Activated T-cell treated with anti-CD3 and anti-CD28 coated beads, Interleukin-2, amount 50 U/mL, for 24 hours (primary cell): Measurements from ENCODE around the gene PRKAR1B.

Experiments used
- DNase-seq: peaks from one replicate; pipeline ENCODE4 v3.0.0-alpha.2; 2020
- H3K27ac Mint-ChIP-seq: 2 replicates; pipeline ENCODE4 v1.8.0; 2020; ENCODE audit warnings: mild to moderate bottlenecking, mixed read lengths
- H3K27me3 Mint-ChIP-seq: 2 replicates; pipeline ENCODE4 v1.8.0; 2020; ENCODE audit warnings: mixed read lengths
- H3K36me3 Mint-ChIP-seq: 2 replicates; pipeline ENCODE4 v1.8.0; 2020; ENCODE audit warnings: low read depth, mixed read lengths
- H3K4me1 Mint-ChIP-seq: 2 replicates; pipeline ENCODE4 v1.8.0; 2020; ENCODE audit warnings: low read depth, mixed read lengths
- H3K4me3 Mint-ChIP-seq: 2 replicates; pipeline ENCODE4 v1.8.0; 2020; ENCODE audit warnings: mild to moderate bottlenecking, moderate library complexity, mixed read lengths
- H3K9me3 Mint-ChIP-seq: 2 replicates; pipeline ENCODE4 v1.8.0; 2020; ENCODE audit warnings: mixed read lengths

Gene PRKAR1B

GRCh38 chr7:585873-586272, 141.2 kb downstream of the PRKAR1B start:
- peak overlapping the region; percentile 57 for H3K4me3 Mint-ChIP-seq
- H3K9me3 Mint-ChIP-seq = peaks cover 27% of the 10 kb centered on the region
- no peaks in the 10 kb centered on the region for H3K27me3 Mint-ChIP-seq
- H3K27ac Mint-ChIP-seq = peak overlapping the region; percentile 98
- H3K36me3 Mint-ChIP-seq = peaks cover 89% of the 10 kb centered on the region
- peaks cover 42% of the 10 kb centered on the region for H3K4me1 Mint-ChIP-seq
- no peak for DNase-seq

GRCh38 chr7:585229-585711, 141.8 kb downstream of the PRKAR1B start:
- DNase-seq = peak; percentile 76
- no peaks in the 10 kb centered on the region for H3K27me3 Mint-ChIP-seq
- peaks cover 27% of the 10 kb centered on the region for H3K9me3 Mint-ChIP-seq
- peaks cover 42% of the 10 kb centered on the region for H3K4me1 Mint-ChIP-seq
- peak overlapping the region; percentile 98 for H3K27ac Mint-ChIP-seq
- H3K36me3 Mint-ChIP-seq = peaks cover 91% of the 10 kb centered on the region
- peak overlapping the region; percentile 57 for H3K4me3 Mint-ChIP-seq

GRCh38 chr7:584820-585219, 142.3 kb downstream of the PRKAR1B start:
- H3K27ac Mint-ChIP-seq = peak overlapping the region; percentile 98
- H3K36me3 Mint-ChIP-seq = peaks cover 87% of the 10 kb centered on the region
- no peak for DNase-seq
- H3K27me3 Mint-ChIP-seq = no peaks in the 10 kb centered on the region
- peaks cover 27% of the 10 kb centered on the region for H3K9me3 Mint-ChIP-seq
- H3K4me1 Mint-ChIP-seq = peaks cover 42% of the 10 kb centered on the region
- H3K4me3 Mint-ChIP-seq = peak overlapping the region; percentile 82

- peak; percentile 88 for DNase-seq
- Mint-ChIP-seq H3K27me3 (no peaks in the 10 kb centered on the region), H3K9me3 (peaks cover 25% of the 10 kb centered on the region), H3K36me3 (peaks cover 83% of the 10 kb centered on the region), H3K27ac (peak overlapping the region; percentile 98), H3K4me3 (peak overlapping the region; percentile 82), H3K4me1 (peaks cover 42% of the 10 kb centered on the region)
Measured at GRCh38 chr7:584122-584465, 143.0 kb downstream of the PRKAR1B start.

- Mint-ChIP-seq H3K27me3 (no peaks in the 10 kb centered on the region), H3K4me3 (peak overlapping the region; percentile 82), H3K4me1 (peaks cover 42% of the 10 kb centered on the region), H3K27ac (peak overlapping the region; percentile 98), H3K36me3 (peaks cover 83% of the 10 kb centered on the region), H3K9me3 (peaks cover 20% of the 10 kb centered on the region)
- DNase-seq = no peak
Measured at GRCh38 chr7:583410-584121, 143.5 kb downstream of the PRKAR1B start.

GRCh38 chr7:582931-583330, 144.2 kb downstream of the PRKAR1B start:
- no peak for DNase-seq
- H3K27ac Mint-ChIP-seq = peak overlapping the region; percentile 98
- H3K4me3 Mint-ChIP-seq = peak overlapping the region; percentile 82
- no peaks in the 10 kb centered on the region for H3K27me3 Mint-ChIP-seq
- peaks cover 83% of the 10 kb centered on the region for H3K36me3 Mint-ChIP-seq
- H3K4me1 Mint-ChIP-seq = peaks cover 39% of the 10 kb centered on the region
- peaks cover 15% of the 10 kb centered on the region for H3K9me3 Mint-ChIP-seq

- Mint-ChIP-seq H3K36me3 (peaks cover 83% of the 10 kb centered on the region), H3K27me3 (no peaks in the 10 kb centered on the region), H3K4me1 (peaks cover 39% of the 10 kb centered on the region), H3K4me3 (peak overlapping the region; percentile 36), H3K9me3 (peaks cover 14% of the 10 kb centered on the region), H3K27ac (no peak overlapping the region)
- no peak for DNase-seq
Measured at GRCh38 chr7:582081-582835, 144.8 kb downstream of the PRKAR1B start.

GRCh38 chr7:578386-578785, 148.7 kb downstream of the PRKAR1B start:
- H3K36me3 Mint-ChIP-seq = peaks cover 79% of the 10 kb centered on the region
- H3K27me3 Mint-ChIP-seq = no peaks in the 10 kb centered on the region
- H3K4me3 Mint-ChIP-seq = no peak overlapping the region
- no peak for DNase-seq
- H3K27ac Mint-ChIP-seq = no peak overlapping the region
- H3K9me3 Mint-ChIP-seq = peaks cover 3% of the 10 kb centered on the region
- peaks cover 11% of the 10 kb centered on the region for H3K4me1 Mint-ChIP-seq

GRCh38 chr7:577741-578370, 149.2 kb downstream of the PRKAR1B start:
- Mint-ChIP-seq H3K4me3 (no peak overlapping the region), H3K9me3 (peaks cover 2% of the 10 kb centered on the region), H3K36me3 (peaks cover 78% of the 10 kb centered on the region), H3K27me3 (no peaks in the 10 kb centered on the region), H3K27ac (no peak overlapping the region), H3K4me1 (peaks cover 7% of the 10 kb centered on the region)
- DNase-seq = no peak

- H3K4me1 Mint-ChIP-seq = peaks cover 4% of the 10 kb centered on the region
- peaks cover 2% of the 10 kb centered on the region for H3K9me3 Mint-ChIP-seq
- no peak for DNase-seq
- H3K27me3 Mint-ChIP-seq = no peaks in the 10 kb centered on the region
- H3K27ac Mint-ChIP-seq = no peak overlapping the region
- no peak overlapping the region for H3K4me3 Mint-ChIP-seq
- peaks cover 73% of the 10 kb centered on the region for H3K36me3 Mint-ChIP-seq
Measured at GRCh38 chr7:577278-577665, 149.8 kb downstream of the PRKAR1B start.

- Mint-ChIP-seq H3K27me3 (no peaks in the 10 kb centered on the region), H3K4me1 (peaks cover 4% of the 10 kb centered on the region), H3K4me3 (no peak overlapping the region), H3K9me3 (peaks cover 2% of the 10 kb centered on the region), H3K27ac (no peak overlapping the region), H3K36me3 (peaks cover 69% of the 10 kb centered on the region)
- DNase-seq = no peak
Measured at GRCh38 chr7:576524-577277, 150.4 kb downstream of the PRKAR1B start.

GRCh38 chr7:575425-576366, 151.4 kb downstream of the PRKAR1B start:
- Mint-ChIP-seq H3K4me1 (peaks cover 4% of the 10 kb centered on the region), H3K9me3 (peaks cover 2% of the 10 kb centered on the region), H3K27me3 (no peaks in the 10 kb centered on the region), H3K36me3 (peaks cover 64% of the 10 kb centered on the region), H3K27ac (no peak overlapping the region), H3K4me3 (no peak overlapping the region)
- no peak for DNase-seq

- Mint-ChIP-seq H3K36me3 (peaks cover 60% of the 10 kb centered on the region), H3K9me3 (peaks cover 2% of the 10 kb centered on the region), H3K27me3 (no peaks in the 10 kb centered on the region), H3K4me3 (no peak overlapping the region), H3K4me1 (peaks cover 4% of the 10 kb centered on the region), H3K27ac (no peak overlapping the region)
- no peak for DNase-seq
Measured at GRCh38 chr7:574661-575395, 152.3 kb downstream of the PRKAR1B start.
